Brain pericyte (primary cell): ENCODE measurements around the gene WDR53.
"Not testable (repeated sequence)": the region's sequence is repeated elsewhere in the genome, so short reads cannot be mapped to it uniquely, and the experiment has no call there.

ENCODE experiments used
- DNase-seq: peaks from one replicate; pipeline ENCODE4 v3.0.0-alpha.2; 2012; ENCODE audit warnings: low read depth, low spot score

WDR53 gene

GRCh38 chr3:196559826-196560225, 8.5 kb downstream of the WDR53 start:
- DNase-seq: no peak

- DNase-seq: no peak
Measured at GRCh38 chr3:196558476-196558875, 9.9 kb downstream of the WDR53 start.

GRCh38 chr3:196557236-196557635, 11.1 kb downstream of the WDR53 start:
- no peak for DNase-seq

GRCh38 chr3:196555295-196555694, 13.1 kb downstream of the WDR53 start:
- DNase-seq: no peak

GRCh38 chr3:196554205-196554604, 14.1 kb downstream of the WDR53 start:
- DNase-seq: no peak

GRCh38 chr3:196553551-196553950, 14.8 kb downstream of the WDR53 start:
- DNase-seq: no peak

- DNase-seq: no peak
Measured at GRCh38 chr3:196552253-196552652, 16.1 kb downstream of the WDR53 start.

- DNase-seq: not testable (repeated sequence)
Measured at GRCh38 chr3:196550172-196550571, 18.2 kb downstream of the WDR53 start.

GRCh38 chr3:196549312-196549711, 19.0 kb downstream of the WDR53 start:
- not testable (repeated sequence) for DNase-seq

GRCh38 chr3:196547067-196547466, 21.3 kb downstream of the WDR53 start:
- DNase-seq: no peak

GRCh38 chr3:196546537-196546936, 21.8 kb downstream of the WDR53 start:
- DNase-seq: no peak

- DNase-seq: no peak
Measured at GRCh38 chr3:196544491-196544992, 23.8 kb downstream of the WDR53 start.

- no peak for DNase-seq
Measured at GRCh38 chr3:196541684-196542445, 26.5 kb downstream of the WDR53 start.

- no peak for DNase-seq
Measured at GRCh38 chr3:196537319-196537984, 30.9 kb downstream of the WDR53 start.

- no peak for DNase-seq
Measured at GRCh38 chr3:196533260-196533681, 35.1 kb downstream of the WDR53 start.

GRCh38 chr3:196531418-196531817, 36.9 kb downstream of the WDR53 start:
- DNase-seq: no peak

- DNase-seq: no peak
Measured at GRCh38 chr3:196528639-196529233, 39.6 kb downstream of the WDR53 start.

- DNase-seq: no peak
Measured at GRCh38 chr3:196525141-196525540, 43.2 kb downstream of the WDR53 start.

- no peak for DNase-seq
Measured at GRCh38 chr3:196524527-196524926, 43.8 kb downstream of the WDR53 start.

- no peak for DNase-seq
Measured at GRCh38 chr3:196523841-196524240, 44.5 kb downstream of the WDR53 start.

- not testable (repeated sequence) for DNase-seq
Measured at GRCh38 chr3:196521291-196521690, 47.1 kb downstream of the WDR53 start.

GRCh38 chr3:196519718-196520082, 48.7 kb downstream of the WDR53 start:
- no peak for DNase-seq
